ENCODE data around the gene SOBP.

- TF ChIP-seq EZH2 (IDR thresholded peaks at IDR 0.05; ENCODE audit: borderline replicate concordance, insufficient read depth, low read depth, low read length, poor library complexity, severe bottlenecking) (no peak), CTCF (IDR thresholded peaks at IDR 0.05) (no peak)
Measured at GRCh38 chr6:107576852-107577251, 86.9 kb downstream of the SOBP start.
